ENCODE results near the gene TMEM150B. TPM values are rescaled to one million over a fixed set of nuclear protein-coding genes. Genes with fewer than 3 reads are reported as not detected.

TMEM150B gene
- total RNA-seq, 1 donor from 2014 or later = 1.1 TPM

GRCh38 chr19:55305491-55305890 is 19.6 kb downstream of the TMEM150B start:
- DNase-seq = no peak

DNA sequence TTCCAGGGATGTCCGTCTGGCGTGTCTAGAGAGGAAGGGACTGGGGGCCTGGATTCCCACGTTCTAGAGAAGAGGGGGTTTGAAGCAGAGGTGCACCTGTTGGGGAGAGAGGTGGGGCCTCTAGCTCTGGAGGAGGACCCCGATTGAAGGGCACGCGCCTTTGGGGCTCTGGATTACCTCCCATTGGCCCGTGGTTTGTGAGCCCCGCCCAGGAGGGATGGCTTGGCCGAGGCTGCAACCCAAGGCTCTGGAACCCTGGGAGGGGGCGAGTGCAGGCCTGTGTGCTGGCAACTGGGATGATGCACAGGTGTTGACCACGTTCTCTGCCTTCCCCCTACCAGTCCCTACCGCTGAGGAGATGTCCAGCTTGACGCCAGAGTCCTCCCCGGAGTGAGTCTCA is 20.2 kb downstream of the TMEM150B start:
- DNase-seq = no peak

- DNase-seq = no peak
Measured at GRCh38 chr19:55304279-55304978, 20.7 kb downstream of the TMEM150B start.

DNA sequence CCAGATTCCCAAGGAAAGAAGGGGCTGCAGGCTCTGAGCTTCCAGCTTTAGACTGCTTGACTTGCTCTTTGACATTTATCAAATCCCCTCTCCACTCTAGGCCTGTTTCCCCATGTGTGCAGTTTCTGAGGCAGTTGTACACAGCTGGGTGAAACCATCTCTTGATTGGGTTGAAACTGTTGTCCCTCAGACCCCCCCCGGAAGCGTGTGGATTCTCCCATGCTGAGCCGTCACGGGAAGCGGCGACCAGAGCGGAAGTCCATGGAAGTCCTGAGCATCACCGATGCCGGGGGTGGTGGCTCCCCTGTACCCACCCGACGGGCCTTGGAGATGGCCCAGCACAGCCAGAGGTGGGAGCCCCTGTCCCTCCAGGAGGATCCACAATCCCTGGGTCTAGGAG is 21.7 kb downstream of the TMEM150B start:
- DNase-seq = no peak

GRCh38 chr19:55302318-55302703 is 22.8 kb downstream of the TMEM150B start:
- no peak for DNase-seq

DNA sequence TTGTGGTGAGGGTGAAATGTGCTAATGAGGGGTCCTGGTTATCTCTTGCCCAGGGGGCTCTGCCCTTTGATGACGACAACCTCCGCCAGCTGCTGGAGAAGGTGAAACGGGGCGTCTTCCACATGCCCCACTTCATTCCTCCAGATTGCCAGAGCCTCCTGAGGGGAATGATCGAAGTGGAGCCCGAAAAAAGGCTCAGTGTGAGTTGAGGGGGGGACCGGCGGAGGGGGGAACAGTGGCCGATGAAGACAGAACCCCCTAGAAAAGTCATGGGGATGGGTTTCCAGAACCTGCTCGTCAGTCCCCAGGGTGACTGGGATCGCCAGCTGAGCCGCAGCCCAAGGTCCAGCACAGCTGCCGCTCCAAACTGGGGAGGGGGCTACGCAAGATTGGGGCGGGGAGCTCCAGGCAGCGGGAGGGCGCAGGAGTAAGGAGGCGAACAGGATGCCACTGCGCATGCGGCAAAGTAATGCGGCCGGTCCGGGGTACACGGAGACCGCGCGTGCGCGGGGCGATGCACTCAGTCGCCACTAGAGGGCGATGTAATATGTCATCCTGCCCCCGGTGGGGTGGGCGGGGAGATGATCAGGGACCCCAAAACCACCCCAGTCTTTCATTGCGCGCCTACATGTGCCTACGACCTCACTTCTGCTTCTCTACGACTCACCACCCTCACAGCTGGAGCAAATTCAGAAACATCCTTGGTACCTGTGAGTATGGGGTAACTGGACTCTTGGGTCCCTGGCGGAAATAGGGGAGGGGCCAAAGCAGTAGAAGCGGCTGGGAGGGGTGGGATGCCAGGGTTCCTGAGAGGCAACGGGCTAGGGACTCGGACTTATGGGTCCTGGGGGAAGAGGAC is 23.5 kb downstream of the TMEM150B start:
- peak; percentile 75 for DNase-seq

DNA sequence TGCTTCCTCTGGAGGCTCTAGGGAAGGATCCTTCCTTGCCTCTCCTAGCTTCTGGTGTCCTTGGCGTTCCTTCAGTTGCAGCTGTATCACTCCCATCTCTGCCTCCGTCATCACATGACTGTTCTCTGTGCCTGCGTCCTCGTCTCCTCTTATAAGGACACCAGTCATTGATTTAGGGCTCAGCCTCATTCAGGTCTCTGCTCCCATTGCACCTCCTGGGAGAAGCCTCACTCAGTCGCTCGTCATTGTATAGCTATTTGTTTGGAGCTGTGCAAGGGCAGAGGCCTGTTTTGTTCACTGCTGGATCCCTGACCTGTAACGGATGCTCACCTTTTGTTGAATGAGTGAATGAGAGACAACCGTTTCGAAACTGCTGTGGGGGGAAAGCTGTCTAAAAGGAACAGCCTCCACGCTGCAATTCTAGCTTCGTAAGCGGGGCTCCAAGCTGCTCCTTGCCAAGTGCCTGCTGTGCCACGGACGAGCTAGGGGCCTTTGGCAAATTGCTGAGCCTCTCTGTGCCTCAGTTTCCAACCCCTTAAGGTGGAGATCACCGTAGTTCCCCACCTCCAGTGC is 24.2 kb downstream of the TMEM150B start:
- no peak for DNase-seq

DNA sequence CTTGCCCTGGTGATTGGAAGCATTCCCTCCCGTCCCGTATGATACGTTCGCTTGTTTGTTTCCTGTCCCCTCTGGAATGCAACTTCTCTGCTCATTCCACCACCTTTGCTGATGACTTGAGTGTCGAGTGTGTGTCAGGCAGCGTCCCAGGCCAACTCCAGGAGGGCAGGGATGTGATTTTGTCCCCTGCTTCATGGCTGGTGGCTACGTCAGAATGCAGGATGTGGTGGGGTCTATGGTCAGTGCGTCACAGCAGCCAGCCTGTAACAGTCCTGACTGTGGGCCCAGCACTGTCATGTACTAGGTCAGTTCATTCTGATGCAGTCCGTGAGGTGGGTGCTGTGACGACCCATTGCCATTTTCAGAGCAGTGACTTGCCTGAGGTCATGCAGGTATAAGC is 25.1 kb downstream of the TMEM150B start:
- no peak for DNase-seq

GRCh38 chr19:55297267-55297666 is 27.9 kb downstream of the TMEM150B start:
- no peak for DNase-seq

GRCh38 chr19:55289117-55289796 is 35.9 kb downstream of the TMEM150B start:
- no peak for DNase-seq

DNA sequence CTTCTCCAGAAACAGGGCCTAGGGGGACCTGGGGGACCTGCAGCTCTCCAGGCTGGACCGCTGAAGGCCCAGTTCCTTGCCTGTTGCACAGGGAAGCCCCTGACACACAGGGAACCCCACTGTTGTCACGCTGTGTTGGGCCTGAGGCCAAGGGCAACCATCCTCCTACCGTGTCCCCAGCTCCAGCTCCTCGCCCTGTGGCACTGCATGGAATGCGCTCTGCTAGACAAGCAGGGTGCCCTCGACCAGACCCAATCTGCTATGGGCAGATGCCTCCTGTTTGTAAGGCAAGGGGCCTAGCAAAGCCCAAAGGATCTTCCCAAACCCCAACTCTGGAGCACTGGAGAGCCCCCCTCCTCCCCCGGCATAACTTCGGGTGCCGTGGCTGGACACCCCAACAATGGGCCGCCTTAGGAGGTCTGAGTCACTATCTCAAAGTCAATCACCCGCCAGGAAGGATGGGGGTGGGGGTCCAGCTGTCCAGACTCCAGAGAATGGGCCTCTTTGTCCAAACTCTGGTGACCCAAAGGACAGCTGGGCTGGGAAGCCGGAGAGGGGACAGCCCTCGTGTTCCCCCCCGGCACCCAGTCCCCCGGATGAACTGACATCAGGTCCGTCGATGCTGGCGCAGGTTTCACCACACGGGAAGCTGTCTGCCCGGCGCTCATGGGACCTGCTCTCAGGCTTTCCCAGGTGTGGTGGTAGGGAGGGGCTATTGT is 37.6 kb downstream of the TMEM150B start:
- no peak for DNase-seq

- DNase-seq = no peak
Measured at GRCh38 chr19:55285229-55285890, 39.8 kb downstream of the TMEM150B start.

DNA sequence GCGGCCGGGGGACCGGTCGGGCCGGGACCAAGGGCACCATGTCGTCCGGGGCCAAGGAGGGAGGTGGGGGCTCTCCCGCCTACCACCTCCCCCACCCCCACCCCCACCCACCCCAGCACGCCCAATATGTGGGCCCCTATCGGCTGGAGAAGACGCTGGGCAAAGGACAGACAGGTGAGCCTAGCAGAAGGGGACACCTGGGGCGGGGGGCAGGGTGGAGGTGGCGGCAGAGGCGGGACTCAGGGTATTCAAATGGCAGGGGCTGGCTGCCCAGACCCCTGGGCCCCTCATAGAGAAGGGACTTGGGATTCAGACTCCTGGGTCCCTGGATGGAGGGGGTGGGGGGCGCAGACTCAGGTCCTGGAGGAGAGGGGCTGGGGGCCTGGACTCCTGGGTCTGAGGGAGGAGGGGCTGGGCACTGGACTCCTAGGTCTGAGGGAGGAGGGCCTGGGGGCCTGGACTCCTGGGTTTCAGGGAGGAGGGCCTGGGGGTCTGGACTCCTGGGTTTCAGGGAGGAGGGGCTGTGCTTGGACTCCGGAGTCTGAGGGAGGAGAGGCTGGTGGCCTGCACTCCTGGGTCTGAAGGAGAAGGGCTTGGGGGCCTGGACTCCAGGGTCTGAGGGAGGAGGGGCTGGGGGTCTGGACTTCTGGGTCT is 40.6 kb downstream of the TMEM150B start:
- no peak for DNase-seq

DNA sequence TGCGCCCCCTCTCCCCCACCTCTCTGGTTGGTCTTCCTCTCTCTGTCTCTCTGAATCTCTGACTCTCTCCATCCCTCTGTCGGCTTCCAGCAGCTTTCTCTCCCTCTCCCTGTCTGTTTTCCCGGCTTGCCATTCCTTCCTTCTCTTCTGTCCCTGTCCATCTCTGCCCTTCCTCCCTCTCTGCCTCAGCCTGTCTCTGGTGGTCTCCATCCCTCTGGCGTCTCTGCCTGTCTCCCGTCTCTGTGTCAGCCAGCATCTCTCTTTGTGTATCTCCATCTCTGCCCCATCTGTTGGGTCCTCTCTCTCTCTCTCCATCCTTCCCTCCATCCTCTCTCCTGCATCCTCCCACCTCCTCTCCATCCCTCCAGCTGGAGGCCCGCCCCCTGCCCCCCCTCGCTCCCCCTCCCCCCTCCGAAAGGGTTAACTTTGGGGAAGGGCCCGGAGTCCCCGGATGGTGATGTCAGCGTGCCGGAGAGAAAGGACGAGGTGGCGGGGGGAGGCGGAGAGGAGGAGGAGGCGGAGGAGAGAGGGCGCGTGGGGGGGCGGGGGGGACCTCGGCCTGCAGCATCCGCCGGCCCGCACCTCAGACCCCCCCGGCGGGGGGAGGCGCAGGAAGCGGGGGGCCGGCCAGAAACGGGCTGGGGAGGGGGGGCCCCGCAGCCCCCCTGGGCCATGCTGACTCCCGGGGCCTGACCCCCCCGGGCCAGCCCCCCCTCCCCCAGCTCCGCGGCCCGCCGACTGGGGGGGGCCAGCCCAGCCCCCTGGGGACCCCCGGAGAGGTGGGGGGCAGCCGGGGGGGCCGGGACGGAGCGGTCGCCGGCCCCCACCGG is 41.4 kb downstream of the TMEM150B start, which contains the start of gene BRSK1:
Gene BRSK1, plus strand, starts transcription at position 450 of the 830 bp plus-strand sequence. CDS start 446 bp downstream, outside the sequence.
- DNase-seq = peak; percentile 70

GRCh38 chr19:55279770-55280643 is 45.1 kb downstream of the TMEM150B start, which contains the start of gene HSPBP1:
HSPBP1 (minus strand) TSS chr19:55280110; CDS start chr19:55279608, 502 bp downstream.
- DNase-seq = peak; percentile 90

DNA sequence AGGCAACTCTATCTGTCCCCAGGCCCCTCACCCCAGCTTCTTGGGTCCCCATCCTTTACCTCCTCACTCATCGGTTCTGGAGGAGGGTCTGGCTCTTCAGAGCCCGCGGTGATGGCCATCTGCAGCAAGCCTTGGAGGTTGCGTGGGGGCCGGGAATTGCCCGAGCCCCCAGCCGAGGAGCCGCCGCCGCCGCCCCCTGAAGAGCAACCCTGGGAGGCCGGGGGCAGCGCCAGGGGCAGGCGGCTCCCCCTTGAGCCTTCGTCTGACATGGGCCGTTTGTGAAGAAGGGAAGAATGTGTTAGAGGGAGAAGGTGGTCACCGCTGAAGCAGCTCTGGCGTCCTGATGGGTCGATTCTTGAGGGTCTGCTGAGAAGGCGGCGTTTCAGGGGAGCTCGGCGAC is 45.8 kb downstream of the TMEM150B start:
- DNase-seq = no peak

DNA sequence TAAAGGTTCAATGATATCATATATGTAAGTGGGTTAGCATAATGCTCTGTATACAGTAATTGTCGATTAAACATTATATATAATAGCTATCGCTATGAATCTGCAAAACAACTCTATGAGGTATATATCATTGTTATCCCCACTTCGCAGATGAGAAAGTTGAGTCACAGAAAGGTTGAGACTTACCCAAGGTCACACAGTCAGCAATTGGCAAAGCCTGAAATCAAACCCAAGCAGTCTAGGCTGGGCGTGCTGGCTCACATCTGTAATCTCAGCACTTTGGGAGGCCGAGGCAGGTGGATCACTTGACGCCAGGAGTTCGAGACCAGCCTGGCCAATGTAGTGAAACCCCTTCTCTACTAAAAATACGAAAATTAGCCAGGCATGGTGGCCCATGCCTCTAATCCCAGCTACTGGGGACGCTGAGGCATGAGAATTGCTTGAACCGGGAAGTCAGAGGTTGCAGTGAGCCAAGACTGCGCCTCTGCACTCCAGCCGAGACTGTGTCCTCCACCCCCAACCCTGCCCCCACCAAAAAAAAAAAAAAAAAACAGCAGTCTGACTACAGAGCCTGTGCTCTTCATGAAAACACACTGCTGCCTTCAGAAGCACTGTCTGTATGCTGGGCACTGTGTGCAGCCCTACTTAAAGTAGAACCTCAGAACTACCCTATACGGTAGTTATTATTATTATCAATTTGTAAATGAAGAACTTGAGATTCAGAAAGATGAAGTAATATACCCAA is 46.6 kb downstream of the TMEM150B start:
- DNase-seq = no peak

DNA sequence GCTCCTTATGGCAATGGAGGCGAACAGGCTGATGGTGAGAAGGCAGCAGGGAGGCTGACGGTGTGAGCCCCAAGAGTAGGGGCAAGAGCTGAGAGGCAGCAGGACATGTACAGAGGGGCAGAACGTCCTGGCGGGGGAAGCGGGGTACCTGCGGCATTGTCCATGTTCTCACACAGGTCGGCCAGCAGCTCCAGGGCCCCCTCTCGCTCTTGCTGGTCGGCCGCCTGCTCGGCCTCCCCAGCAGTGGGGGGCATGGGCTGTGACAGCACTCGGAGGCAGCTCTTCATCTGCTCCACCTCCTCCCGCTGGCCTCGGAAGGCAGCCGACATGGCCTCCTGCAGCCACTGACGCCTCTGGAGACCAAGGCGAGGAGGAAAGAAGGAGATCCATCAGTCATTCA is 47.6 kb downstream of the TMEM150B start:
- DNase-seq = no peak
